Loucy (cell line): ENCODE data around the gene SYNE2.

Source experiments
- H2AFZ ChIP-seq: fragments of 200-600 bp; sonication (generic); 2 replicates; pipeline ENCODE4 v1.6.0; 2016; ENCODE audit warnings: antibody characterized with exemption, mild to moderate bottlenecking, low read length, moderate library complexity
- H3F3A ChIP-seq: fragments of 200-600 bp; 2 replicates; pipeline ENCODE4 v1.6.0; 2016; ENCODE audit warnings: antibody characterized with exemption, low read depth, mild to moderate bottlenecking
- H3K27me3 ChIP-seq: fragments of 200-600 bp; sonication (generic); 2 replicates; pipeline ENCODE4 v1.6.1; 2014; ENCODE audit warnings: low read length, mild to moderate bottlenecking; ENCODE audit not compliant: insufficient read depth, poor library complexity, severe bottlenecking
- H3K36me3 ChIP-seq: fragments of 200-600 bp; sonication (generic); 2 replicates; pipeline ENCODE4 v1.6.1; 2016; ENCODE audit warnings: low read length; ENCODE audit not compliant: insufficient read depth
- H3K4me1 ChIP-seq: fragments of 200-600 bp; sonication (generic); 2 replicates; pipeline ENCODE4 v1.5.1; 2014; ENCODE audit warnings: low read length, mild to moderate bottlenecking; ENCODE audit not compliant: insufficient read depth, poor library complexity, severe bottlenecking
- H3K4me2 ChIP-seq: fragments of 200-600 bp; sonication (generic); 2 replicates; pipeline ENCODE4 v1.6.0; 2014; ENCODE audit warnings: antibody characterized with exemption, low read length, low read depth, mild to moderate bottlenecking; ENCODE audit not compliant: poor library complexity, severe bottlenecking
- H3K4me3 ChIP-seq: fragments of 200-600 bp; sonication (generic); 2 replicates; pipeline ENCODE4 v1.5.1; 2014; ENCODE audit warnings: low read length, mild to moderate bottlenecking, mixed read lengths; ENCODE audit not compliant: poor library complexity, severe bottlenecking
- H3K79me2 ChIP-seq: fragments of 200-600 bp; sonication (generic); 2 replicates; pipeline ENCODE4 v1.6.1; 2014; ENCODE audit warnings: low read length; ENCODE audit not compliant: insufficient read depth
- H3K9ac ChIP-seq: fragments of 200-600 bp; sonication (generic); 2 replicates; pipeline ENCODE4 v1.6.0; 2014; ENCODE audit warnings: mild to moderate bottlenecking, low read depth, low read length, moderate library complexity; ENCODE audit not compliant: poor library complexity, severe bottlenecking
- H3K9me2 ChIP-seq: fragments of 200-600 bp; sonication (generic); replicated peaks from 2 replicates; pipeline ENCODE4 v1.6.1; 2016; ENCODE audit warnings: low read depth, low read length, mixed read lengths
- H3K9me3 ChIP-seq: fragments of 200-600 bp; sonication (generic); 2 replicates; pipeline ENCODE4 v1.6.1; 2014; ENCODE audit warnings: mild to moderate bottlenecking, antibody characterized with exemption, low read length, low read depth; ENCODE audit not compliant: insufficient read depth
- H4K20me1 ChIP-seq: fragments of 200-600 bp; sonication (generic); 2 replicates; pipeline ENCODE4 v1.6.0; 2014; ENCODE audit warnings: antibody characterized with exemption, low read length, mild to moderate bottlenecking; ENCODE audit not compliant: insufficient read depth, poor library complexity, severe bottlenecking
- CTCF ChIP-seq: fragments of 200-600 bp; sonication (generic); conservative IDR thresholded peaks from 2 replicates; pipeline ENCODE4 v1.5.1; 2014; ENCODE audit warnings: mild to moderate bottlenecking, antibody characterized with exemption, low read length
- EZH2phosphoT487 ChIP-seq: fragments of 200-600 bp; IDR thresholded peaks from 2 replicates; pipeline ENCODE4 v1.6.1; 2018; ENCODE audit warnings: antibody characterized with exemption, mild to moderate bottlenecking, moderate library complexity, borderline replicate concordance

Gene SYNE2

GRCh38 chr14:64159588-64159987 lies 306.8 kb downstream of the SYNE2 start:
- Histone ChIP-seq H2AFZ (no peak overlapping the region), H3F3A (no peaks in the 10 kb centered on the region), H4K20me1 (no peaks in the 10 kb centered on the region), H3K9me3 (no peaks in the 10 kb centered on the region), H3K27me3 (no peaks in the 10 kb centered on the region), H3K36me3 (peaks cover 7% of the 10 kb centered on the region; the same call in 1 of the 2 replicates), H3K4me1 (no peaks in the 10 kb centered on the region), H3K4me2 (no peak overlapping the region), H3K4me3 (no peak overlapping the region), H3K9me2 (no peaks in the 10 kb centered on the region), H3K79me2 (no peaks in the 10 kb centered on the region), H3K9ac (no peak overlapping the region)
- no peak for TF ChIP-seq EZH2phosphoT487
- 0 out of 2 replicates have a peak, but pooled peaks have one; percentile 29 for TF ChIP-seq CTCF

- no peaks in the 10 kb centered on the region for H3F3A ChIP-seq
- H3K79me2 ChIP-seq: no peaks in the 10 kb centered on the region
- no peak overlapping the region for H3K9ac ChIP-seq
- H3K36me3 ChIP-seq: peaks cover 29% of the 10 kb centered on the region; the same call in 1 of the 2 replicates
- H3K4me2 ChIP-seq: no peak overlapping the region
- H3K4me1 ChIP-seq: no peaks in the 10 kb centered on the region
- H3K9me2 ChIP-seq: no peaks in the 10 kb centered on the region
- no peaks in the 10 kb centered on the region for H3K9me3 ChIP-seq
- no peaks in the 10 kb centered on the region for H3K27me3 ChIP-seq
- no peak overlapping the region for H2AFZ ChIP-seq
- no peaks in the 10 kb centered on the region for H4K20me1 ChIP-seq
- no peak for TF ChIP-seq EZH2phosphoT487
- TF ChIP-seq CTCF: no peak
- no peak overlapping the region for H3K4me3 ChIP-seq
These were observed 317.4 kb downstream of the SYNE2 start for GRCh38 chr14:64170181-64170580.

GRCh38 chr14:64174922-64175782 lies 322.3 kb downstream of the SYNE2 start:
- Histone ChIP-seq H4K20me1 (no peaks in the 10 kb centered on the region), H3K4me1 (no peaks in the 10 kb centered on the region), H3K4me3 (no peak overlapping the region), H3K79me2 (no peaks in the 10 kb centered on the region), H3K9ac (no peak overlapping the region), H2AFZ (no peak overlapping the region), H3K27me3 (no peaks in the 10 kb centered on the region), H3K9me3 (no peaks in the 10 kb centered on the region), H3K36me3 (peaks cover 18% of the 10 kb centered on the region; the same call in 1 of the 2 replicates), H3K9me2 (no peaks in the 10 kb centered on the region), H3F3A (no peaks in the 10 kb centered on the region), H3K4me2 (no peak overlapping the region)
- TF ChIP-seq EZH2phosphoT487 (no peak), CTCF (no peak)
